Activated CD8-positive, alpha-beta memory T cell treated with anti-CD3 and anti-CD28 coated beads for 36 hours (primary cell): ENCODE measurements around the gene DCST1. TPM values are rescaled to one million over a fixed set of nuclear protein-coding genes. Genes with fewer than 3 reads are reported as not detected.

Experiments
- CTCF ChIA-PET: fragments of 350-600 bp; sonication (Branson Sonifier 250); formaldehyde crosslinking; loops from one replicate; lab custom pipeline; 2021; ENCODE audit warnings: antibody characterized with exemption; lab: Charles Lee
- POLR2A ChIA-PET: fragments of 350-600 bp; sonication (Branson Sonifier 250); formaldehyde crosslinking; loops from one replicate; lab custom pipeline; 2021; ENCODE audit warnings: antibody characterized with exemption; lab: Charles Lee
- total RNA-seq, 2 experiments: library from RNA; stranded (reverse); gene quantifications; one replicate each; pipeline ENCODE4 v1.2.3, GENCODE V29; 2021

DCST1 gene
- total RNA-seq, 2 experiments from 2014 or later: not detected

- ChIA-PET CTCF (interaction anchor here (1.8 to 1.9 kb wide), 2 partner anchors 9 kb away, joined by 8 to 12 read pairs; no protein-coding TSS in a partner anchor), POLR2A (interaction anchor here (0.5 kb wide), 1 partner anchor 57 kb away, joined by 6 read pairs; no protein-coding TSS in a partner anchor)
Observed at GRCh38 chr1:155008015-155008941, 25.3 kb upstream of the DCST1 start.

- ChIA-PET POLR2A (no interaction called here), CTCF (interaction anchor here (1.8 to 1.9 kb wide), 2 partner anchors 8 to 10 kb away, joined by 8 to 12 read pairs; no protein-coding TSS in a partner anchor)
Observed at GRCh38 chr1:155009221-155009711, 24.4 kb upstream of the DCST1 start.

GRCh38 chr1:155009742-155010141, 23.9 kb upstream of the DCST1 start:
- CTCF ChIA-PET: interaction anchor here (1.1 to 1.5 kb wide), 3 partner anchors 8 to 76 kb away, joined by 3 to 8 read pairs (median 6); no protein-coding TSS in a partner anchor
- POLR2A ChIA-PET: no interaction called here

- ChIA-PET CTCF (interaction anchor here (1.1 to 1.5 kb wide), 3 partner anchors 9 to 75 kb away, joined by 3 to 8 read pairs (median 6); no protein-coding TSS in a partner anchor), POLR2A (interaction anchor here (0.6 kb wide), 1 partner anchor 87 kb away, joined by 5 read pairs; no protein-coding TSS in a partner anchor)
Observed at GRCh38 chr1:155010211-155010918, 23.3 kb upstream of the DCST1 start.

- ChIA-PET CTCF (interaction anchor here (0.6 to 1.5 kb wide), 4 partner anchors 10 to 789 kb away, joined by 3 to 8 read pairs (median 4); no protein-coding TSS in a partner anchor), POLR2A (no interaction called here)
Observed at GRCh38 chr1:155011004-155011416, 22.6 kb upstream of the DCST1 start.

GRCh38 chr1:155011437-155012025, 22.1 kb upstream of the DCST1 start:
- ChIA-PET CTCF (interaction anchor here (0.6 to 7.7 kb wide), 2 partner anchors 11 to 789 kb away, joined by 3 to 115 read pairs; partner anchors contain the start of gene ZBTB7B), POLR2A (interaction anchor here (0.6 kb wide), 1 partner anchor 27 kb away, joined by 10 read pairs; no protein-coding TSS in a partner anchor)

GRCh38 chr1:155012026-155012546, 21.5 kb upstream of the DCST1 start:
- POLR2A ChIA-PET: interaction anchor here (0.6 kb wide), 1 partner anchor 27 kb away, joined by 10 read pairs; no protein-coding TSS in a partner anchor
- CTCF ChIA-PET: interaction anchor here (1.1 to 7.7 kb wide), 2 partner anchors 12 to 73 kb away, joined by 4 to 115 read pairs; partner anchors contain the start of gene ZBTB7B

GRCh38 chr1:155012776-155013602, 20.6 kb upstream of the DCST1 start:
- ChIA-PET CTCF (interaction anchor here (0.7 to 7.7 kb wide), 3 partner anchors 13 to 112 kb away, joined by 3 to 115 read pairs (median 4); partner anchors contain the start of gene ZBTB7B), POLR2A (no interaction called here)

- ChIA-PET POLR2A (no interaction called here), CTCF (interaction anchor here (7.7 kb wide), 1 partner anchor 13 kb away, joined by 115 read pairs; the partner anchor contains the start of gene ZBTB7B)
Observed at GRCh38 chr1:155013632-155014031, 20.0 kb upstream of the DCST1 start.

GRCh38 chr1:155014709-155015508, 18.7 kb upstream of the DCST1 start:
- CTCF ChIA-PET: interaction anchor here (0.7 to 7.7 kb wide), 4 partner anchors 9 to 71 kb away, joined by 3 to 115 read pairs (median 7); partner anchors contain the start of gene ZBTB7B
- POLR2A ChIA-PET: interaction anchor here (0.6 kb wide), 2 partner anchors 47 to 294 kb away, joined by 3 to 8 read pairs; no protein-coding TSS in a partner anchor

- ChIA-PET CTCF (interaction anchor here (0.7 to 7.7 kb wide), 9 partner anchors 9 to 292 kb away, joined by 3 to 115 read pairs (median 11); partner anchors contain the start of genes ADAM15, EFNA4, PBXIP1 and PYGO2), POLR2A (interaction anchor here (0.6 kb wide), 1 partner anchor 294 kb away, joined by 3 read pairs; no protein-coding TSS in a partner anchor)
Observed at GRCh38 chr1:155015527-155016230, 17.9 kb upstream of the DCST1 start.

- ChIA-PET POLR2A (interaction anchor here (1.5 to 1.6 kb wide), 2 partner anchors 10 to 17 kb away, joined by 3 to 8 read pairs; no protein-coding TSS in a partner anchor), CTCF (interaction anchor here (1.2 to 7.7 kb wide), 16 partner anchors 8 to 292 kb away, joined by 3 to 115 read pairs (median 8); partner anchors contain the start of genes ADAM15, EFNA4, FLAD1 and PBXIP1)
Observed at GRCh38 chr1:155016231-155016831, 17.3 kb upstream of the DCST1 start.

- POLR2A ChIA-PET: interaction anchor here (0.9 to 1.6 kb wide), 4 partner anchors 10 to 34 kb away, joined by 3 to 8 read pairs (median 4); partner anchors contain the start of genes ADAM15 and LENEP
- CTCF ChIA-PET: interaction anchor here (0.6 to 7.7 kb wide), 31 partner anchors 9 to 409 kb away, joined by 3 to 115 read pairs (median 6); partner anchors contain the start of genes ADAM15, ADAR, CKS1B and EFNA4
Observed at GRCh38 chr1:155017041-155017945, 16.3 kb upstream of the DCST1 start.
